SU-DHL-6 (cell line): Measurements from ENCODE around the gene RPS27L.

ENCODE experiments used
- H2AFZ ChIP-seq: fragments of 200-600 bp; sonication (generic); 2 replicates; pipeline ENCODE4 v1.6.1; 2014; ENCODE audit warnings: low read depth, mild to moderate bottlenecking, moderate library complexity, mixed read lengths, antibody characterized with exemption, low read length; ENCODE audit not compliant: severe bottlenecking
- H3F3A ChIP-seq: fragments of 200-600 bp; shearing (Covaris generic); 2 replicates; pipeline ENCODE4 v1.6.0; 2016; ENCODE audit warnings: antibody characterized with exemption, mild to moderate bottlenecking; ENCODE audit not compliant: insufficient read depth
- H3K27ac ChIP-seq: fragments of 200-600 bp; sonication (generic); 2 replicates; pipeline ENCODE4 v1.5.1; 2016; ENCODE audit warnings: low read depth, mild to moderate bottlenecking, low read length, moderate library complexity, mixed read lengths
- H3K27me3 ChIP-seq: fragments of 200-600 bp; sonication (generic), shearing (Covaris generic); 2 replicates; pipeline ENCODE4 v1.6.0; 2014; ENCODE audit warnings: mild to moderate bottlenecking, low read length
- H3K36me3 ChIP-seq: fragments of 200-600 bp; sonication (generic); 2 replicates; pipeline ENCODE4 v1.6.1; 2014; ENCODE audit warnings: mild to moderate bottlenecking, low read length, mixed read lengths
- H3K4me2 ChIP-seq: fragments of 300-600, 200-600 bp; shearing (Covaris generic), sonication (generic); 2 replicates; pipeline ENCODE4 v1.6.0; 2014; ENCODE audit warnings: low read length, low read depth, mild to moderate bottlenecking; ENCODE audit not compliant: poor library complexity, severe bottlenecking
- H3K4me3 ChIP-seq: fragments of 200-600 bp; sonication (generic); 2 replicates; pipeline ENCODE4 v1.5.1; 2014; ENCODE audit warnings: antibody characterized with exemption, low read length, mild to moderate bottlenecking, mixed read lengths; ENCODE audit not compliant: insufficient read depth, poor library complexity, severe bottlenecking
- H3K79me2 ChIP-seq: fragments of 200-600 bp; sonication (generic); 2 replicates; pipeline ENCODE4 v1.6.1; 2014; ENCODE audit warnings: mild to moderate bottlenecking, low read length, moderate library complexity; ENCODE audit not compliant: insufficient read depth
- H3K9ac ChIP-seq: fragments of 200-600 bp; sonication (generic); 2 replicates; pipeline ENCODE4 v1.7.0; 2014; ENCODE audit warnings: mild to moderate bottlenecking, low read length
- H3K9me2 ChIP-seq: fragments of 200-600 bp; sonication (generic); replicated peaks from 2 replicates; pipeline ENCODE4 v1.6.1; 2014; ENCODE audit warnings: low read length; ENCODE audit not compliant: insufficient read depth
- H3K9me3 ChIP-seq: fragments of 200-600 bp; sonication (generic); 2 replicates; pipeline ENCODE4 v1.6.1; 2014; ENCODE audit warnings: low read length, mixed read lengths; ENCODE audit not compliant: insufficient read depth
- H4K20me1 ChIP-seq: fragments of 200-600 bp; sonication (generic); 2 replicates; pipeline ENCODE4 v1.6.1; 2014; ENCODE audit warnings: low read depth, mild to moderate bottlenecking, antibody characterized with exemption, low read length, moderate library complexity, mixed read lengths
- EZH2phosphoT487 ChIP-seq: fragments of 200-600 bp; sonication (generic), shearing (Covaris generic); conservative IDR thresholded peaks from 2 replicates; pipeline ENCODE4 v1.6.1; 2018; ENCODE audit warnings: mild to moderate bottlenecking, antibody characterized with exemption, low read length, moderate library complexity, mixed read lengths
- TF ChIP-seq, protein P1 (sequence below): fragments of 200-600 bp; sonication (generic); IDR thresholded peaks from one replicate; pipeline ENCODE4 v1.5.1; 2017; ENCODE audit warnings: antibody characterized with exemption, mild to moderate bottlenecking, low read length, moderate library complexity; ENCODE audit not compliant: insufficient read depth, poor library complexity, severe bottlenecking

Gene RPS27L

DNA sequence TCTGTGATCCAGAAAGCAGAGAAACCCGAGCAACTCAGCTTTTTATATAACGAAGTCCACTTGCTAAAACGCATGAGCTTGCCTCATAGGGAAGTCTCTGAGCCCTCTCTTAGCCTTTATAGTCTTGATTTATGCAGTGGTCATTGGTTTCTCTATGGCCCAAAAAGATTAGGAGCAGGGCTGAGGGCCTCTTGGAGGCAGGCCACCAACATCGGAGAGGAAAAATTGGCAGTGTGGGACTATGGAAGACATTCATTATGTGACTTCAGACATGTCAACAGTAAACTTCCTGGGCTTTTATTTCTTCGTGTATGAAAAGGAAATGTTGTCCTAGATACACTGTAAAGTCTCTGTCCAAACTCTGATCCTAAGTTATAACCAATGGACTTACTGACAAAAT, 45.6 kb upstream of the RPS27L start:
- H3F3A ChIP-seq = no peaks in the 10 kb centered on the region
- TF ChIP-seq, protein P1, sequence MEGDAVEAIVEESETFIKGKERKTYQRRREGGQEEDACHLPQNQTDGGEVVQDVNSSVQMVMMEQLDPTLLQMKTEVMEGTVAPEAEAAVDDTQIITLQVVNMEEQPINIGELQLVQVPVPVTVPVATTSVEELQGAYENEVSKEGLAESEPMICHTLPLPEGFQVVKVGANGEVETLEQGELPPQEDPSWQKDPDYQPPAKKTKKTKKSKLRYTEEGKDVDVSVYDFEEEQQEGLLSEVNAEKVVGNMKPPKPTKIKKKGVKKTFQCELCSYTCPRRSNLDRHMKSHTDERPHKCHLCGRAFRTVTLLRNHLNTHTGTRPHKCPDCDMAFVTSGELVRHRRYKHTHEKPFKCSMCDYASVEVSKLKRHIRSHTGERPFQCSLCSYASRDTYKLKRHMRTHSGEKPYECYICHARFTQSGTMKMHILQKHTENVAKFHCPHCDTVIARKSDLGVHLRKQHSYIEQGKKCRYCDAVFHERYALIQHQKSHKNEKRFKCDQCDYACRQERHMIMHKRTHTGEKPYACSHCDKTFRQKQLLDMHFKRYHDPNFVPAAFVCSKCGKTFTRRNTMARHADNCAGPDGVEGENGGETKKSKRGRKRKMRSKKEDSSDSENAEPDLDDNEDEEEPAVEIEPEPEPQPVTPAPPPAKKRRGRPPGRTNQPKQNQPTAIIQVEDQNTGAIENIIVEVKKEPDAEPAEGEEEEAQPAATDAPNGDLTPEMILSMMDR = no peak
- TF ChIP-seq EZH2phosphoT487 = no peak
- no peak overlapping the region for H3K4me2 ChIP-seq
- peaks cover 10% of the 10 kb centered on the region; the same call in 1 of the 2 replicates for H4K20me1 ChIP-seq
- H3K36me3 ChIP-seq = peaks cover 4% of the 10 kb centered on the region; the same call in 1 of the 2 replicates
- H3K4me3 ChIP-seq = no peak overlapping the region
- peaks cover 86% of the 10 kb centered on the region for H3K79me2 ChIP-seq
- H3K9me2 ChIP-seq = no peaks in the 10 kb centered on the region
- H3K9me3 ChIP-seq = no peaks in the 10 kb centered on the region
- H3K9ac ChIP-seq = no peak overlapping the region
- H2AFZ ChIP-seq = no peak overlapping the region
- H3K27ac ChIP-seq = no peak overlapping the region
- no peaks in the 10 kb centered on the region for H3K27me3 ChIP-seq

DNA sequence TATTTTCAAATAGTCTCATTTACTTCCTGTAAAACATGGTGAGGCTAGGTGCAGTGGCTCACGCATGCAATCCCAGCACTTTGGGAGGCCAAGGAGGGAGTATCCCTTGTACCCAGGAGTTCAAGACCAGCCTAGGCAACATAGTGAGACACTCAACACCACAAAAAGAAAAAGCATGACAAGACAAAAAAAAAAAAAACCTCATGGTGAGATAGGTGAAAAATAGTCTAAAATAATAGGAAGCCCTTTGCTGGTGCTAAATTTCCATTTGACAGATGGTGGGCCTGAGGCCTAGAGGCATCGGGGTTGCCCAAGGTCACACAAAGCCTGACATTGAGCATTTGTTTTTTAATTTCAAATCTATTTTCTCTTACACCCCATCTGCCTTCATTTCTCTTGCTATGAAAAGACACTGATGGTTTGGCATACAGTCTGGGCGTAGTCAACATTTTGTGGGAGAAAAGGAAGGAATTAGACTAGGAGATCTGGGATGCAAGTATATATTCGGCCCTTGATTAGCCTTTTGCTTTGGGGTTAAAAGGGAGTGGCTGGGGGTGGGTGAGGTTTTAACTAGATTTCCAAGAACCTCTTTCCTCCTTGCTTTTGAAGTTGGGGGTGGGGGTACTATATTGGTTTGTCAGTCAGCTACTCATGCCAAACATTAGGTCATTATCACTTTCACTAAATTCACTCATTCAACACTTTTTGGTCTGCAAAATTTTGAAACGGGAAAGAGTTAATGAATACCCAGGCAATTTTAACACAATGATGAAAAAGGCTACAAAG, 43.4 kb upstream of the RPS27L start:
- Histone ChIP-seq H3K27ac (no peak overlapping the region), H3K27me3 (no peaks in the 10 kb centered on the region), H4K20me1 (peaks cover 10% of the 10 kb centered on the region; the same call in 1 of the 2 replicates), H3K9me2 (no peaks in the 10 kb centered on the region), H2AFZ (no peak overlapping the region), H3K79me2 (peaks cover 89% of the 10 kb centered on the region), H3K4me3 (no peak overlapping the region), H3K9me3 (no peaks in the 10 kb centered on the region), H3K4me2 (no peak overlapping the region), H3K36me3 (peaks cover 6% of the 10 kb centered on the region; the same call in 1 of the 2 replicates), H3F3A (no peaks in the 10 kb centered on the region), H3K9ac (no peak overlapping the region)
- no peak for TF ChIP-seq EZH2phosphoT487
- TF ChIP-seq, protein P1 = no peak

DNA sequence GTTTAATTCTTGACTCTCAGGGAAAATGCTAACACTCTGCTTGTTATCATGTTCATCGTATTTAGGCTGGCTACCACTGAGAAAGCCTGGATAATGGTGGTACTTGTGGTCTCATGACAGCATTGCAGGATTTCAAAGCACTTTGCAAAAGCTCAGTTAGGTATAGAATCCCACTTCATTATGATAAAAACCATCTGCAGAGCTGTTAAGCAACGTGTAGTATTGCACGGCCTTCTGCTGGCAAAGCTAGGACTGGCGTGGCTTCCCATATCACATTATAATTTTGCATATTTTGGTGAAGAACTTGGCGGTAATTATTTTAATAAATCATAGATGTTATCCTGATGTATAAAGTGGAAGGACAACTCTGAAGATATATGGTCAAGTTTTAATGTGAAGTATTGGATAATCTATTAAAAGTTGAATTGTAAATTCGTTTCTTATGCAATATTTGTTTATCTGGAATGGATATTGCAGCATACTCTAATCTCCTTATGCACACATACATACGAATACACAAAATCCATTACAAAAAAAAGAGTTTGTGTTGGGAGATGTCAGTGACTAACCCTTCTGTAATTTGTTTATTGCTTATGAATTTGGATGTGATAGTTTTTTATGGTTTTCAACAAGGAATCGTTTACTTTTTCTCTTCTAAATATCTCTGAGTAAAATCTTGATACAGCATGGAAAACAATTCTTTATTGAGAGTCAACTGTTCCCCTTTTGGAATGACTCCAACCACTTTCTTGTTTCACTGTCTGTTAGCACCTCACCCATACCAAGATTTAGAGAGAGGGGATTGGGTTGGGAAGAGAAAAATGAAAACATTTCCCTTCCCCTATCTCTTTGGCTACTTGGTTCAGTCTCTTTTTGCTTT, 41.3 kb upstream of the RPS27L start:
- no peaks in the 10 kb centered on the region for H3K27me3 ChIP-seq
- H2AFZ ChIP-seq = no peak overlapping the region
- peaks cover 4% of the 10 kb centered on the region; the same call in 1 of the 2 replicates for H3F3A ChIP-seq
- peaks cover 10% of the 10 kb centered on the region; the same call in 1 of the 2 replicates for H4K20me1 ChIP-seq
- no peak overlapping the region for H3K4me3 ChIP-seq
- no peak overlapping the region for H3K9ac ChIP-seq
- peaks cover 92% of the 10 kb centered on the region for H3K79me2 ChIP-seq
- H3K27ac ChIP-seq = no peak overlapping the region
- H3K36me3 ChIP-seq = peaks cover 6% of the 10 kb centered on the region; the same call in 1 of the 2 replicates
- no peaks in the 10 kb centered on the region for H3K9me2 ChIP-seq
- H3K9me3 ChIP-seq = no peaks in the 10 kb centered on the region
- no peak for TF ChIP-seq EZH2phosphoT487
- TF ChIP-seq, protein P1 = no peak
- no peak overlapping the region for H3K4me2 ChIP-seq
